ENCODE data around the gene BIRC3.

GRCh38 chr11:102291831-102292230 lies 25.5 kb upstream of the BIRC3 start:
- TF ChIP-seq POLR2AphosphoS5 (IDR thresholded peaks at IDR 0.05; ENCODE audit: low read depth, low read length): no peak
- TF ChIP-seq, protein P1, sequence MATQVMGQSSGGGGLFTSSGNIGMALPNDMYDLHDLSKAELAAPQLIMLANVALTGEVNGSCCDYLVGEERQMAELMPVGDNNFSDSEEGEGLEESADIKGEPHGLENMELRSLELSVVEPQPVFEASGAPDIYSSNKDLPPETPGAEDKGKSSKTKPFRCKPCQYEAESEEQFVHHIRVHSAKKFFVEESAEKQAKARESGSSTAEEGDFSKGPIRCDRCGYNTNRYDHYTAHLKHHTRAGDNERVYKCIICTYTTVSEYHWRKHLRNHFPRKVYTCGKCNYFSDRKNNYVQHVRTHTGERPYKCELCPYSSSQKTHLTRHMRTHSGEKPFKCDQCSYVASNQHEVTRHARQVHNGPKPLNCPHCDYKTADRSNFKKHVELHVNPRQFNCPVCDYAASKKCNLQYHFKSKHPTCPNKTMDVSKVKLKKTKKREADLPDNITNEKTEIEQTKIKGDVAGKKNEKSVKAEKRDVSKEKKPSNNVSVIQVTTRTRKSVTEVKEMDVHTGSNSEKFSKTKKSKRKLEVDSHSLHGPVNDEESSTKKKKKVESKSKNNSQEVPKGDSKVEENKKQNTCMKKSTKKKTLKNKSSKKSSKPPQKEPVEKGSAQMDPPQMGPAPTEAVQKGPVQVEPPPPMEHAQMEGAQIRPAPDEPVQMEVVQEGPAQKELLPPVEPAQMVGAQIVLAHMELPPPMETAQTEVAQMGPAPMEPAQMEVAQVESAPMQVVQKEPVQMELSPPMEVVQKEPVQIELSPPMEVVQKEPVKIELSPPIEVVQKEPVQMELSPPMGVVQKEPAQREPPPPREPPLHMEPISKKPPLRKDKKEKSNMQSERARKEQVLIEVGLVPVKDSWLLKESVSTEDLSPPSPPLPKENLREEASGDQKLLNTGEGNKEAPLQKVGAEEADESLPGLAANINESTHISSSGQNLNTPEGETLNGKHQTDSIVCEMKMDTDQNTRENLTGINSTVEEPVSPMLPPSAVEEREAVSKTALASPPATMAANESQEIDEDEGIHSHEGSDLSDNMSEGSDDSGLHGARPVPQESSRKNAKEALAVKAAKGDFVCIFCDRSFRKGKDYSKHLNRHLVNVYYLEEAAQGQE (IDR thresholded peaks at IDR 0.05; ENCODE audit: insufficient read depth in 1 of 2, low read depth in 2 of 2, low read length in 2 of 2): no peak
- no peak for TF ChIP-seq TAF1 (IDR thresholded peaks at IDR 0.05; ENCODE audit: borderline replicate concordance, insufficient read depth, low read length)

Data from PFSK-1 (cell line).